Cardiac muscle cell (in vitro differentiated cells and primary cell): Measurements from ENCODE around the gene MYO1H. TPM values are rescaled to one million over a fixed set of nuclear protein-coding genes. Genes with fewer than 3 reads are reported as not detected.

Experiments
- DNase-seq, 2 donors: peaks; one replicate each; pipeline versions ENCODE4 v3.0.0 to v3.0.0-alpha.2; 2010 to 2017; ENCODE audit warnings: low read depth in 1 of 2, low spot score in 1 of 2
- H3K27ac ChIP-seq: fragments of 200-600 bp; sonication (generic); 2 replicates; pipeline ENCODE4 v1.5.1; 2016
- H3K27me3 ChIP-seq: fragments of 200-600 bp; sonication (generic); 2 replicates; pipeline ENCODE4 v1.6.0; 2016; ENCODE audit warnings: control low read depth
- H3K36me3 ChIP-seq: fragments of 200-600 bp; sonication (generic); 2 replicates; pipeline ENCODE4 v1.5.1; 2016; ENCODE audit warnings: control low read depth
- H3K4me1 ChIP-seq: fragments of 200-600 bp; sonication (generic); 2 replicates; pipeline ENCODE4 v1.8.1; 2017; ENCODE audit warnings: low read depth, mild to moderate bottlenecking, mixed run types
- H3K4me3 ChIP-seq: fragments of 200-600 bp; sonication (generic); 2 replicates; pipeline ENCODE4 v1.5.1; 2016; ENCODE audit warnings: mild to moderate bottlenecking
- H3K9me3 ChIP-seq: fragments of 200-600 bp; sonication (generic); 2 replicates; pipeline ENCODE4 v1.5.1; 2017; ENCODE audit warnings: low read depth, mild to moderate bottlenecking, control low read depth
- CTCF ChIP-seq: IDR thresholded peaks from 2 replicates; pipeline ENCODE4 v1.5.1; 2012; ENCODE audit warnings: low read depth, mild to moderate bottlenecking, low read length
- polyA plus RNA-seq: library from polyadenylated mRNA; unstranded; fragments of >200 nt; fragmentation: Nextera tagmentation; extraction: Ambion mirVana; gene quantifications from 2 replicates; pipeline ENCODE4 v1.2.1, GENCODE V29; 2016
- total RNA-seq: library from RNA; depleted of rRNA; stranded (reverse); fragments of >200 nt; gene quantifications from 2 replicates; pipeline ENCODE4 v1.2.3, GENCODE V29; 2016

The MYO1H gene
- total and polyA plus RNA-seq, 2 experiments from 2014 or later, result not detected

GRCh38 chr12:109359131-109359690 lies 11.5 kb downstream of the MYO1H start:
- Histone ChIP-seq H3K9me3 (no peaks in the 10 kb centered on the region), H3K4me3 (no peak overlapping the region), H3K4me1 (no peaks in the 10 kb centered on the region), H3K27me3 (no peaks in the 10 kb centered on the region), H3K36me3 (no peaks in the 10 kb centered on the region), H3K27ac (no peak overlapping the region)
- no peak for DNase-seq
- TF ChIP-seq CTCF, result no peak

- H3K36me3 ChIP-seq, result no peaks in the 10 kb centered on the region
- DNase-seq, result no peak
These were observed 22.1 kb downstream of the MYO1H start for GRCh38 chr12:109369831-109370230.

GRCh38 chr12:109377139-109377685 lies 29.5 kb downstream of the MYO1H start:
- Histone ChIP-seq H3K9me3 (no peaks in the 10 kb centered on the region), H3K27me3 (peaks cover 13% of the 10 kb centered on the region), H3K4me1 (no peaks in the 10 kb centered on the region), H3K36me3 (no peaks in the 10 kb centered on the region), H3K4me3 (no peak overlapping the region), H3K27ac (no peak overlapping the region)
- TF ChIP-seq CTCF, result no peak
- DNase-seq, result no peak

More at GRCh38 chr12:109369831-109370230, 22.1 kb downstream of the MYO1H start:
- TF ChIP-seq CTCF, result no peak
- no peak overlapping the region for H3K4me3 ChIP-seq
- no peaks in the 10 kb centered on the region for H3K4me1 ChIP-seq
- H3K9me3 ChIP-seq, result no peaks in the 10 kb centered on the region
- H3K27ac ChIP-seq, result no peak overlapping the region
- peaks cover 13% of the 10 kb centered on the region for H3K27me3 ChIP-seq

- H3K36me3 ChIP-seq, result no peaks in the 10 kb centered on the region
- peaks cover 6% of the 10 kb centered on the region for H3K27me3 ChIP-seq
- no peak for DNase-seq
- no peak for TF ChIP-seq CTCF
- H3K4me3 ChIP-seq, result no peak overlapping the region
- no peaks in the 10 kb centered on the region for H3K4me1 ChIP-seq
- no peaks in the 10 kb centered on the region for H3K9me3 ChIP-seq
- H3K27ac ChIP-seq, result no peak overlapping the region
These were observed 30.9 kb downstream of the MYO1H start for GRCh38 chr12:109378569-109378968.

GRCh38 chr12:109382031-109382430 lies 34.3 kb downstream of the MYO1H start:
- no peak overlapping the region for H3K4me3 ChIP-seq
- no peaks in the 10 kb centered on the region for H3K36me3 ChIP-seq
- no peaks in the 10 kb centered on the region for H3K9me3 ChIP-seq
- no peak for DNase-seq
- H3K27me3 ChIP-seq, result no peaks in the 10 kb centered on the region
- no peak overlapping the region for H3K27ac ChIP-seq
- H3K4me1 ChIP-seq, result no peaks in the 10 kb centered on the region
- no peak for TF ChIP-seq CTCF
